H9 (cell line): Measurements from ENCODE around the gene NACAD. TPM values are rescaled to one million over a fixed set of nuclear protein-coding genes. Genes with fewer than 3 reads are reported as not detected.

Source experiments
- DNase-seq: peaks from one replicate; pipeline ENCODE4 v3.0.0-alpha.2; 2017
- H2AFZ ChIP-seq: one replicate; pipeline ENCODE4 v1.6.1; 2013; ENCODE audit warnings: mild to moderate bottlenecking, low read length, control low read depth, moderate library complexity
- H2AK5ac ChIP-seq: 2 replicates; pipeline ENCODE4 v1.6.1; 2013; ENCODE audit warnings: low read length, control low read depth, mixed read lengths; ENCODE audit not compliant: insufficient read length
- H2BK120ac ChIP-seq: one replicate; pipeline ENCODE4 v1.6.1; 2013; ENCODE audit warnings: low read depth, mild to moderate bottlenecking, low read length, control low read depth, inconsistent platforms; ENCODE audit not compliant: poor library complexity, severe bottlenecking
- H2BK12ac ChIP-seq: 2 replicates; pipeline ENCODE4 v1.6.1; 2013; ENCODE audit warnings: low read length, control low read depth, mixed read lengths, low read depth; ENCODE audit not compliant: insufficient read length
- H2BK15ac ChIP-seq: 2 replicates; pipeline ENCODE4 v1.6.1; 2013; ENCODE audit warnings: low read depth, low read length, control low read depth
- H2BK20ac ChIP-seq: one replicate; pipeline ENCODE4 v1.6.1; 2013; ENCODE audit warnings: low read depth, mild to moderate bottlenecking, low read length, control low read depth, inconsistent platforms; ENCODE audit not compliant: poor library complexity, severe bottlenecking
- H2BK5ac ChIP-seq: 2 replicates; pipeline ENCODE4 v1.6.1; 2013; ENCODE audit warnings: low read length, control low read depth, mixed read lengths; ENCODE audit not compliant: insufficient read length
- H3K14ac ChIP-seq: 2 replicates; pipeline ENCODE4 v1.6.1; 2013; ENCODE audit warnings: low read length, control low read depth; ENCODE audit not compliant: insufficient read depth
- H3K18ac ChIP-seq: 2 replicates; pipeline ENCODE4 v1.6.1; 2013; ENCODE audit warnings: low read depth, mild to moderate bottlenecking, mixed read lengths, low read length, control low read depth; ENCODE audit not compliant: insufficient read length
- H3K23ac ChIP-seq: 2 replicates; pipeline ENCODE4 v1.6.1; 2013; ENCODE audit warnings: low read length, control low read depth, mixed read lengths, low read depth; ENCODE audit not compliant: insufficient read length
- H3K23me2 ChIP-seq: 2 replicates; pipeline ENCODE4 v1.6.1; 2013; ENCODE audit warnings: low read depth, mild to moderate bottlenecking, mixed read lengths, low read length, control low read depth; ENCODE audit not compliant: insufficient read length, poor library complexity, severe bottlenecking
- H3K27ac ChIP-seq: 2 replicates; pipeline ENCODE4 v1.5.1; 2013; ENCODE audit warnings: low read length, control low read depth, mixed read lengths, low read depth; ENCODE audit not compliant: insufficient read length
- H3K27me3 ChIP-seq: 2 replicates; pipeline ENCODE4 v1.6.1; 2013; ENCODE audit warnings: low read length, control low read depth, inconsistent platforms; ENCODE audit not compliant: insufficient read depth
- H3K4ac ChIP-seq: 2 replicates; pipeline ENCODE4 v1.6.1; 2013; ENCODE audit warnings: low read depth, mild to moderate bottlenecking, control low read depth, inconsistent platforms, low read length, moderate library complexity
- H3K4me1 ChIP-seq: 2 replicates; pipeline ENCODE4 v1.6.1; 2013; ENCODE audit warnings: low read length, control low read depth, inconsistent platforms; ENCODE audit not compliant: insufficient read depth
- H3K4me2 ChIP-seq: 2 replicates; pipeline ENCODE4 v1.6.1; 2013; ENCODE audit warnings: low read length, control low read depth, mixed read lengths; ENCODE audit not compliant: insufficient read length, insufficient read depth
- H3K56ac ChIP-seq: 2 replicates; pipeline ENCODE4 v1.6.1; 2013; ENCODE audit warnings: low read depth, mild to moderate bottlenecking, mixed read lengths, low read length, control low read depth; ENCODE audit not compliant: insufficient read length
- H3K79me1 ChIP-seq: 2 replicates; pipeline ENCODE4 v1.6.1; 2013; ENCODE audit warnings: low read depth, mild to moderate bottlenecking, moderate library complexity, low read length, control low read depth, inconsistent platforms; ENCODE audit not compliant: insufficient read depth, poor library complexity, severe bottlenecking
- H3K79me2 ChIP-seq: 2 replicates; pipeline ENCODE4 v1.6.1; 2013; ENCODE audit warnings: low read length, control low read depth, inconsistent platforms; ENCODE audit not compliant: insufficient read depth
- H3K9ac ChIP-seq: 2 replicates; pipeline ENCODE4 v1.6.1; 2013; ENCODE audit warnings: low read length, control low read depth, mixed read lengths; ENCODE audit not compliant: insufficient read length; ENCODE audit errors: extremely low read depth
- H3K9me3 ChIP-seq: one replicate; pipeline ENCODE4 v1.6.1; 2013; ENCODE audit warnings: low read depth, low read length, inconsistent platforms; ENCODE audit not compliant: control insufficient read depth
- H3T11ph ChIP-seq: one replicate; pipeline ENCODE4 v1.6.1; 2013; ENCODE audit warnings: mild to moderate bottlenecking, low read length, control low read depth, inconsistent platforms
- H4K20me1 ChIP-seq: one replicate; pipeline ENCODE4 v1.6.1; 2013; ENCODE audit not compliant: control insufficient read depth, insufficient read length, insufficient read depth
- H4K5ac ChIP-seq: 2 replicates; pipeline ENCODE4 v1.6.1; 2013; ENCODE audit warnings: low read depth, mild to moderate bottlenecking, mixed read lengths, low read length, control low read depth; ENCODE audit not compliant: insufficient read length
- H4K8ac ChIP-seq: replicated peaks from 2 replicates; pipeline ENCODE4 v1.6.1; 2013; ENCODE audit warnings: low read length, control low read depth, mixed read lengths, low read depth; ENCODE audit not compliant: insufficient read length
- H4K91ac ChIP-seq: 2 replicates; pipeline ENCODE4 v1.6.1; 2013; ENCODE audit warnings: low read depth, mild to moderate bottlenecking, moderate library complexity, mixed read lengths, low read length, control low read depth; ENCODE audit not compliant: insufficient read length
- H3K27ac Mint-ChIP-seq, 3 experiments: 2 replicates in 2 of 3; 3 replicates in 1 of 3; pipeline ENCODE4 v1.8.0; 2020 to 2021; ENCODE audit warnings: mixed read lengths in 3 of 3, mild to moderate bottlenecking in 1 of 3, moderate library complexity in 1 of 3
- H3K27me3 Mint-ChIP-seq: 2 replicates; pipeline ENCODE4 v1.8.0; 2021; ENCODE audit warnings: low read depth, mild to moderate bottlenecking, moderate library complexity, mixed read lengths
- H3K36me3 Mint-ChIP-seq, 3 experiments: 2 replicates in 2 of 3; 3 replicates in 1 of 3; pipeline ENCODE4 v1.8.0; 2020 to 2021; ENCODE audit warnings: low read depth in 3 of 3, mixed read lengths in 3 of 3; ENCODE audit not compliant: insufficient read depth in 1 of 3
- H3K4me1 Mint-ChIP-seq, 2 experiments: 2 replicates each; pipeline ENCODE4 v1.8.0; 2020; ENCODE audit warnings: mixed read lengths in 2 of 2
- H3K4me3 Mint-ChIP-seq, 2 experiments: 2 replicates in 1 of 2; 3 replicates in 1 of 2; pipeline ENCODE4 v1.8.0; 2020 to 2021; ENCODE audit warnings: mild to moderate bottlenecking in 2 of 2, mixed read lengths in 2 of 2, moderate library complexity in 1 of 2
- H3K9me3 Mint-ChIP-seq, 2 experiments: 2 replicates in 1 of 2; 3 replicates in 1 of 2; pipeline ENCODE4 v1.8.0; 2020; ENCODE audit warnings: mild to moderate bottlenecking in 2 of 2, mixed read lengths in 2 of 2, moderate library complexity in 1 of 2
- WGBS: extraction: QIAGEN DNeasy Blood & Tissue Kit; methylation state at CpG from one replicate; pipeline ENCODE4 v1.1.7; 2013; ENCODE audit warnings: missing lambda C conversion rate, low lambda C conversion rate, mixed read lengths; ENCODE audit not compliant: insufficient read length; ENCODE audit errors: extremely low coverage; 5-methylcytosine and 5-hydroxymethylcytosine counted together
- total RNA-seq: library from RNA; stranded (reverse); gene quantifications from 2 replicates; pipeline ENCODE4 v1.2.1, GENCODE V29; 2021
- TF ChIP-seq, protein P1 (sequence below): fragments of 200-600 bp; sonication (generic); conservative IDR thresholded peaks from 3 replicates; pipeline ENCODE4 v1.8.0; 2021; ENCODE audit warnings: antibody characterized with exemption, mild to moderate bottlenecking

The NACAD gene
- total RNA-seq, 1 experiment from 2014 or later, result 8.0 TPM

- no CpG with 5 or more reads among the region's 15 CpGs for WGBS
- no peak overlapping the region for H2BK20ac ChIP-seq
Measured at GRCh38 chr7:45073786-45074527, 14.8 kb downstream of the NACAD start.

More at GRCh38 chr7:45073786-45074527, 14.8 kb downstream of the NACAD start:
- TF ChIP-seq, protein P1, sequence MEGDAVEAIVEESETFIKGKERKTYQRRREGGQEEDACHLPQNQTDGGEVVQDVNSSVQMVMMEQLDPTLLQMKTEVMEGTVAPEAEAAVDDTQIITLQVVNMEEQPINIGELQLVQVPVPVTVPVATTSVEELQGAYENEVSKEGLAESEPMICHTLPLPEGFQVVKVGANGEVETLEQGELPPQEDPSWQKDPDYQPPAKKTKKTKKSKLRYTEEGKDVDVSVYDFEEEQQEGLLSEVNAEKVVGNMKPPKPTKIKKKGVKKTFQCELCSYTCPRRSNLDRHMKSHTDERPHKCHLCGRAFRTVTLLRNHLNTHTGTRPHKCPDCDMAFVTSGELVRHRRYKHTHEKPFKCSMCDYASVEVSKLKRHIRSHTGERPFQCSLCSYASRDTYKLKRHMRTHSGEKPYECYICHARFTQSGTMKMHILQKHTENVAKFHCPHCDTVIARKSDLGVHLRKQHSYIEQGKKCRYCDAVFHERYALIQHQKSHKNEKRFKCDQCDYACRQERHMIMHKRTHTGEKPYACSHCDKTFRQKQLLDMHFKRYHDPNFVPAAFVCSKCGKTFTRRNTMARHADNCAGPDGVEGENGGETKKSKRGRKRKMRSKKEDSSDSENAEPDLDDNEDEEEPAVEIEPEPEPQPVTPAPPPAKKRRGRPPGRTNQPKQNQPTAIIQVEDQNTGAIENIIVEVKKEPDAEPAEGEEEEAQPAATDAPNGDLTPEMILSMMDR, result no peak
- Histone ChIP-seq H3K9me3 (no peaks in the 10 kb centered on the region), H3K4me1 (no peaks in the 10 kb centered on the region), H3T11ph (no peak overlapping the region), H2BK12ac (no peak overlapping the region), H2BK5ac (no peak overlapping the region), H4K5ac (no peak overlapping the region), H4K20me1 (no peaks in the 10 kb centered on the region), H2BK120ac (no peak overlapping the region), H4K91ac (no peak overlapping the region), H2AK5ac (no peak overlapping the region), H3K79me1 (no peaks in the 10 kb centered on the region), H4K8ac (no peak overlapping the region), H3K9ac (no peak overlapping the region), H3K14ac (no peak overlapping the region), H2BK15ac (no peak overlapping the region), H3K23ac (no peak overlapping the region), H3K27me3 (no peaks in the 10 kb centered on the region), H3K18ac (no peak overlapping the region), H3K23me2 (no peaks in the 10 kb centered on the region), H3K56ac (no peak overlapping the region), H3K79me2 (no peaks in the 10 kb centered on the region), H3K4ac (no peak overlapping the region), H3K27ac (no peak overlapping the region), H2AFZ (no peak overlapping the region), H3K4me2 (no peak overlapping the region)
- peaks cover 6 to 58% (median 29%) of the 10 kb centered on the region in 3 experiments; a peak in 6 of 7 replicates for H3K36me3 Mint-ChIP-seq
- no peaks in the 10 kb centered on the region; a peak in 2 of 5 replicates for H3K9me3 Mint-ChIP-seq
- DNase-seq, result no peak
- H3K4me3 Mint-ChIP-seq, result no peak overlapping the region
- H3K27me3 Mint-ChIP-seq, result no peaks in the 10 kb centered on the region
- peaks cover 0 to 7% of the 10 kb centered on the region in 2 experiments; a peak in 1 of 4 replicates for H3K4me1 Mint-ChIP-seq
- H3K27ac Mint-ChIP-seq, result peak overlapping the region in 1 of 3 experiments; percentile 53; a peak in 1 of 7 replicates
